AG08395 (cell line): ENCODE measurements around the gene MED15.

Experiments
- DNase-seq: peaks from one replicate; pipeline ENCODE4 v3.0.0; 2012; ENCODE audit warnings: mixed read lengths, low spot score

The MED15 gene

GRCh38 chr22:20626811-20627210 lies 119.4 kb downstream of the MED15 start:
- DNase-seq, result no peak

DNA sequence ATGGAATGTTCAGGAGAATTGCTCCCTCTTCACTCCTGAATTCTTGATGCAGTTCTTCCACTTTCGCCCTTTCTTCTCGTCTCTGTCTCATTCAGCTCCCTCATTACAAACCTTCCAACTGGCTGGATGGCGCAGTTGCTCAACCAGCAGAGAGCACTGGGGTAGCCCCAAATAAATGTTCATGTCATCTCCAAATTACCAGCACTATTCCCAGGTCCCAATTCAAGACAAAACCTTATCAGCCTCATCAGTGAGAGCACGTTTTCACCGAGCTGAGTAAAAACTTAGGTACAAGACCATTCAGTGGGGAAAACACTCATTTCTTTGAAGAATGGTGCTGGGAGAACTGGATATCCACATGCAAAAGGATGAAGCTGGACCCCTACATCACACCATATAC lies 120.0 kb downstream of the MED15 start:
- DNase-seq, result no peak

GRCh38 chr22:20628081-20628939 lies 120.9 kb downstream of the MED15 start:
- DNase-seq, result no peak

DNA sequence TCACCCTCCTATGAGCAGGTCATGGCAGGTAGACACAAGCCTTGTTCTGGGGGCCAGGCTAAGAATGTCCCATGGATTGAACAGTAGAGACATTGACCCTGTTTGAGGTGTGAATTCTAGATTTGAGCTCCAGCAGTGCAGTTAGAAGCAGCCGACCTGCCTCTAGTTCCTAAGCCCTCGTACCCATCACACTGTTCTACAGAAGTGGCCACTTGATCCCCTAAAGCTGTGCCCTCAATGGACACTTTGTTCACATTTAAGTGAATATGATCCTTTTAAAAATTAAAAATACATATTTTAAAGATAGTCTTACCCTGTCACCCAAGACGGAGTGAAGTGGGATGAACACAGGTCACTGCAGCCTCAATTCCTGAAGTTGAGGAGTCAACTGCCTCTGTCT lies 122.0 kb downstream of the MED15 start:
- no peak for DNase-seq

DNA sequence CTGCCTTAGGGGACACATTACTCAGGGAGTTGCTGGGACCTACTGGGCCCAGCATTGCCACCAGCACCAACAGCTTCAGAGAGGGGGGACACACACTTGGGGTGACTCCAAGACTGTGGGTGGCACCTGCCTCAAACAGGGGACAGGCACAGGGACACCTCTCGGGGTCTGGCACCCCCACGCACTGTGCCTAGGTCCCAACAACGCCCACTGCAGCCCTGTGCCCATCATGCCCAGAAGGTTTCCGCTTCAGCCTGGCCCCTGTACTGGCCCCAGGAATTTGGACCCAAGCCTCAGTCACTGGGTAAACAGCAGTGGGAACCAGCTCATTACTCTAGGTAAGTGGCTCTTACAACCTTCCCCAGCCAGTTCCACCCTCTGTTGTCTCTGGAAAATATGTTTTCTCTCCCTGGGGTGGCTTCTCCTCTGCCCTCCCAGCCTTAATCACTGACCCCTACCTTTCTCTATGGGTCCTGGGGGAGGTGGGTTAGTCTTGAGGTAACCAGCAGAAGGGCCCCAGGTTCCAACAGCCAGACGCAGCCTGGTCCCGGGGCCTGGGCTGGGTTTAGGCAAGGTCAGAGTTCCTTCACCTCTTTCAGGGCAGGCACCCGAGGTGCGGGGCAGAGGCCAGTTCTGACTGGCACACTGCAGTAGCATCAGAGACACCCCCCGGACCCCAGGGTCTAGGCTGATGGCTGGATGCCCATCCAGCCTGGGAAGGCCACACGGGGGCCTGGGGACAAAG lies 123.6 kb downstream of the MED15 start:
- no peak for DNase-seq

- no peak for DNase-seq
Observed at GRCh38 chr22:20632082-20632481, 124.7 kb downstream of the MED15 start.

- DNase-seq, result no peak
Observed at GRCh38 chr22:20632518-20632917, 125.1 kb downstream of the MED15 start.

- DNase-seq, result no peak
Observed at GRCh38 chr22:20634560-20635226, 127.3 kb downstream of the MED15 start.

DNA sequence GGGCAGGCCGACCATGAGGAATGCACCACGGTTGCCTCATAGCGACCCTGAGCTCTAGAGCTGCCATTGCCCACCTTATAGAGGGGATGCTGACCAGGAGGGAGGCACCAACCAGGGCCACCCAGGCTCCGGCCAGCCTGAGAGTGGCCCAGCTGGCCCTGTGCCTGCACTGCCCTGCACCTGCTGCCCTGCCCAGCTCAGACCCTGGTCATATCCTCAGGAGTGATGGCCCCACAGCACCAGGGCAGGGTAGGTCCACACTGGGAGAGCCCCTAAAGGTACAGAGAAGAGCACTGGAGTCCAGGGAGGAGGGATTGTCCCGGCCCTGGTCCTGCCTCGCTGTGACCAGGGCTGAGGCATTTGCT lies 127.8 kb downstream of the MED15 start:
- DNase-seq, result no peak

GRCh38 chr22:20636075-20636812 lies 128.8 kb downstream of the MED15 start:
- no peak for DNase-seq

- no peak for DNase-seq
Observed at GRCh38 chr22:20636945-20637344, 129.5 kb downstream of the MED15 start.
